GM23248 (cell line): ENCODE measurements around the gene DNAH7. TPM values are rescaled to one million over a fixed set of nuclear protein-coding genes. Genes with fewer than 3 reads are reported as not detected.

ENCODE experiments used
- DNase-seq: peaks from one replicate; pipeline ENCODE4 v3.0.0-alpha.2; 2015
- H2AFZ ChIP-seq: fragments of 200-600 bp; sonication (generic); 2 replicates; pipeline ENCODE4 v1.6.1; 2016; ENCODE audit warnings: antibody characterized with exemption
- H3F3A ChIP-seq: fragments of 200-600 bp; sonication (generic); 2 replicates; pipeline ENCODE4 v1.6.1; 2016; ENCODE audit warnings: mild to moderate bottlenecking, antibody characterized with exemption, mixed run types; ENCODE audit not compliant: insufficient read depth
- H3K27ac ChIP-seq: fragments of 200-600 bp; sonication (generic); 2 replicates; pipeline ENCODE4 v1.5.1; 2016; ENCODE audit warnings: mild to moderate bottlenecking
- H3K27me3 ChIP-seq: fragments of 200-600 bp; sonication (generic); replicated peaks from 2 replicates; pipeline ENCODE4 v1.6.1; 2016; ENCODE audit warnings: mild to moderate bottlenecking; ENCODE audit not compliant: insufficient read depth
- H3K36me3 ChIP-seq: fragments of 200-600 bp; sonication (generic); 2 replicates; pipeline ENCODE4 v1.6.1; 2016; ENCODE audit warnings: low read depth, mild to moderate bottlenecking
- H3K4me1 ChIP-seq: fragments of 200-600 bp; sonication (generic); 2 replicates; pipeline ENCODE4 v1.6.1; 2016; ENCODE audit warnings: mild to moderate bottlenecking; ENCODE audit not compliant: insufficient read depth
- H3K4me2 ChIP-seq: fragments of 200-600 bp; sonication (generic); one replicate; pipeline ENCODE4 v1.6.1; 2016; ENCODE audit warnings: mild to moderate bottlenecking; ENCODE audit not compliant: unreplicated experiment
- H3K4me3 ChIP-seq: fragments of 200-600 bp; sonication (generic); 2 replicates; pipeline ENCODE4 v1.5.1; 2016; ENCODE audit warnings: mild to moderate bottlenecking
- H3K79me2 ChIP-seq: fragments of 200-600 bp; sonication (generic); 2 replicates; pipeline ENCODE4 v1.6.1; 2016; ENCODE audit warnings: mild to moderate bottlenecking; ENCODE audit not compliant: insufficient read depth
- H3K9ac ChIP-seq: fragments of 200-600 bp; sonication (generic); 2 replicates; pipeline ENCODE4 v1.6.1; 2016; ENCODE audit warnings: mild to moderate bottlenecking
- H3K9me2 ChIP-seq: fragments of 200-600 bp; sonication (generic); 2 replicates; pipeline ENCODE4 v1.6.1; 2016; ENCODE audit warnings: mixed run types, mild to moderate bottlenecking, moderate library complexity; ENCODE audit not compliant: insufficient read depth
- H3K9me3 ChIP-seq: fragments of 200-600 bp; sonication (generic); one replicate; pipeline ENCODE4 v1.6.1; 2017; ENCODE audit warnings: low read depth
- H4K20me1 ChIP-seq: fragments of 200-600 bp; sonication (generic); 2 replicates; pipeline ENCODE4 v1.6.0; 2016; ENCODE audit not compliant: insufficient read depth
- EZH2 ChIP-seq: fragments of 200-600 bp; sonication (generic); IDR thresholded peaks from 2 replicates; pipeline ENCODE4 v1.6.1; 2018; ENCODE audit warnings: antibody characterized with exemption, mild to moderate bottlenecking; ENCODE audit not compliant: insufficient read depth, poor library complexity, severe bottlenecking
- EZH2phosphoT487 ChIP-seq: fragments of 200-600 bp; sonication (generic); IDR thresholded peaks from 2 replicates; pipeline ENCODE4 v1.6.1; 2018; ENCODE audit warnings: antibody characterized with exemption, moderate library complexity, mild to moderate bottlenecking, low read depth; ENCODE audit not compliant: insufficient read depth
- WGBS, 2 experiments: methylation state at CpG; one replicate each; pipeline ENCODE4 v1.1.6; 2015 to 2017; ENCODE audit warnings: low lambda C conversion rate in 2 of 2, low coverage in 1 of 2; ENCODE audit errors: missing lambda C conversion rate in 2 of 2; 5-methylcytosine and 5-hydroxymethylcytosine counted together
- in situ Hi-C: fragments of 300-500 bp; cut with MboI; formaldehyde crosslinking; loops from 2 replicates; pipeline ENCODE4 v1.15.0; 2020
- polyA plus RNA-seq: library from polyadenylated mRNA; unstranded; fragments of >200 nt; fragmentation: Nextera tagmentation; extraction: Ambion mirVana; gene quantifications from 2 replicates; pipeline ENCODE4 v1.2.1, GENCODE V29; 2016
- total RNA-seq: library from RNA; depleted of rRNA; stranded (reverse); fragments of >200 nt; shearing (Covaris generic); gene quantifications from 2 replicates; pipeline ENCODE4 v1.2.3, GENCODE V29; 2014

DNAH7 gene
- total and polyA plus RNA-seq, 2 experiments from 2014 or later = 0.40 to 0.43 TPM

DNA sequence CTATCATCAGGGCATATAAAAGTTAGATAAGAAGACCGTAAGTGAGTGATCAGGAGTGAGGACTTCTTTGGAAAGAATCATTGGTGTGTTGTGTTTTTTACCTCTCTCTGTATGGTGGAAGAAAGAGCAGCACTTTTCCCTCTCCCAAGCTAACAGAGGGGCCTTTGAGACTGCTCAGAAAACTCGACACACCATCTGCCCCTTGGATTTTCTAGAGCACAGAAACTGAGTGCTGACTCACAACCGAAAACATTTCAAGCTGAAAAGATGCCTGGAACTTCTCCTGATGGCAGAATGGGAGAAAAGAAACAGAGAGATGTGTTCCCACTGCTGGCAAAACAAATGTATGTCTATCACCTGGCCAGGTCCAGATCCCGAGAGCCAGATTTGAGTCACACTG, 156.6 kb downstream of the DNAH7 start:
- Histone ChIP-seq H3K9ac (no peak overlapping the region), H3K36me3 (no peaks in the 10 kb centered on the region), H3K4me2 (no peak overlapping the region), H2AFZ (no peak overlapping the region), H4K20me1 (no peaks in the 10 kb centered on the region), H3F3A (no peaks in the 10 kb centered on the region), H3K9me2 (no peaks in the 10 kb centered on the region), H3K4me3 (no peak overlapping the region), H3K9me3 (no peaks in the 10 kb centered on the region), H3K27me3 (no peaks in the 10 kb centered on the region), H3K27ac (no peak overlapping the region), H3K4me1 (no peaks in the 10 kb centered on the region), H3K79me2 (no peaks in the 10 kb centered on the region)
- TF ChIP-seq EZH2phosphoT487 (no peak), EZH2 (no peak)
- in situ Hi-C loops = no loop called here
- 64 to 66% methylated on average over 4 of the region's 4 CpGs for WGBS, 2 experiments
- DNase-seq = no peak

DNA sequence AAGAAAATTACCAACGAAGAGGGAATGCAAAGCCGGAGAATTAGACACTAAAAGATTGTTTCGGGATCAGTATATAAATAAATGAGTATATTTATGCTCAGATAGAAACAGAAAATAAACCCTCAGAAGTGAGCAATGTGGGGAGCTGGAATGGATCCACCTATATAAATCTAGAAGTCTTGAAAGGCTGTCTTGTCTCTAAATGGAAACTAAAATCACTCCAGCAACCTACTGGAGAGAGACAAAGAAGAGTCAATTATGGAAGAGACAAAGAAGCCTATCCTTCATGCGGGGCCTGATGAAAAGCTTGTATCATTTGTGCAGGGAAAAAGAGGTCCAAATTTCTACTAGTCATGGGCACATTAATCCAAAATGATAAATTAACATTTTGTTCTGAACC, 158.1 kb downstream of the DNAH7 start:
- no peaks in the 10 kb centered on the region for H3K27me3 ChIP-seq

DNA sequence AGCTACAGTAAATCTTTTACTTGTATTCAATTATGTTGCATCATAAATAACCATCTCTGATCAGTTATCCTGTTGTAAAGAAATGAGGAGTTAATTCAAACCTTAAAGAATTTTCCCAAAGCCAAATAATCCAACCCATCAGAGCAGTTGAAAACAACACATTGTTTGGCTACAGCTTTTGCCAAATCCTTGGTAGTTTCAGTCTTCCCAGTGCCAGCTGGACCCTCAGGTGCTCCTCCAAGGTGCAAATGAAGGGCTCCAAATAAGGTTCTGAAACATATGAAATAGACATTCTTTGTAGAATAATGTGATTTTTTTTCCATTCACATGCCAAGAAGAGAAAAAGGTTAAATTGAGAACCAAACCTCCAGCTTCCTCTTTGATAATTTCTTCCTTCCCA, 158.7 kb downstream of the DNAH7 start:
- no peak overlapping the region for H3K9ac ChIP-seq
- in situ Hi-C loops = no loop called here
- H3K27ac ChIP-seq = no peak overlapping the region
- H3K9me3 ChIP-seq = no peaks in the 10 kb centered on the region
- no peaks in the 10 kb centered on the region for H4K20me1 ChIP-seq
- no peaks in the 10 kb centered on the region for H3F3A ChIP-seq
- H3K4me1 ChIP-seq = no peaks in the 10 kb centered on the region
- H3K4me3 ChIP-seq = no peak overlapping the region
- no peaks in the 10 kb centered on the region for H3K36me3 ChIP-seq
- no peaks in the 10 kb centered on the region for H3K9me2 ChIP-seq
- H2AFZ ChIP-seq = no peak overlapping the region
- no peaks in the 10 kb centered on the region for H3K79me2 ChIP-seq
- H3K4me2 ChIP-seq = no peak overlapping the region
- TF ChIP-seq EZH2 = no peak
- TF ChIP-seq EZH2phosphoT487 = no peak
- H3K27me3 ChIP-seq = no peaks in the 10 kb centered on the region
- DNase-seq = no peak

More for the DNA sequence above, 158.1 kb downstream of the DNAH7 start:
- Histone ChIP-seq H3F3A (no peaks in the 10 kb centered on the region), H3K27ac (no peak overlapping the region), H3K4me1 (no peaks in the 10 kb centered on the region), H3K9ac (no peak overlapping the region), H3K79me2 (no peaks in the 10 kb centered on the region), H2AFZ (no peak overlapping the region), H3K4me2 (no peak overlapping the region), H3K9me3 (no peaks in the 10 kb centered on the region), H4K20me1 (no peaks in the 10 kb centered on the region), H3K36me3 (no peaks in the 10 kb centered on the region), H3K9me2 (no peaks in the 10 kb centered on the region), H3K4me3 (no peak overlapping the region)
- no peak for DNase-seq
- in situ Hi-C loops = no loop called here
- 61 to 76% methylated on average over 4 of the region's 4 CpGs for WGBS, 2 experiments
- TF ChIP-seq EZH2phosphoT487 (no peak), EZH2 (no peak)

DNA sequence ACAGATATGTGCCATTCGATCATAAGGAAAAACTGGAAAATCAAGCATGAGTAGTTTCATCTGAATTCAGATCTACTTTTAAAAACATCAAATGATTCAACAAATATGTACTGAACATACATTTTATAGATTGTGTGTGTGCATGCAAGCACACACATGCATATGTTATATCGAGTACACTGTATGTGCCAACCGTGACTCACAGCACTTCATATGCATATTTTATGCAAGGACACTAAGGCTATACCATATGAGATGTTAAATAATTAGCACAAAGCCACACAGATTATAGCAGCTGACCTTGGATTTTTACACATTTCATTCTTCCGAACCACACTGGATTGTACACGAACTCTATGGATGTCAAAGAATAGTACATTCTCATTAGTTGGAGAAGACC, 161.2 kb downstream of the DNAH7 start:
- TF ChIP-seq EZH2 = no peak
- TF ChIP-seq EZH2phosphoT487 = no peak
- in situ Hi-C loops = no loop called here
- Histone ChIP-seq H3K27me3 (no peaks in the 10 kb centered on the region), H3K36me3 (no peaks in the 10 kb centered on the region), H4K20me1 (no peaks in the 10 kb centered on the region), H3K27ac (no peak overlapping the region), H3K4me3 (no peak overlapping the region), H3F3A (no peaks in the 10 kb centered on the region), H2AFZ (no peak overlapping the region), H3K79me2 (no peaks in the 10 kb centered on the region), H3K4me1 (no peaks in the 10 kb centered on the region), H3K9me3 (no peaks in the 10 kb centered on the region), H3K4me2 (no peak overlapping the region), H3K9me2 (no peaks in the 10 kb centered on the region), H3K9ac (no peak overlapping the region)
- no peak for DNase-seq
- WGBS, 2 experiments = 94 to 96% methylated on average over 5 of the region's 5 CpGs

DNA sequence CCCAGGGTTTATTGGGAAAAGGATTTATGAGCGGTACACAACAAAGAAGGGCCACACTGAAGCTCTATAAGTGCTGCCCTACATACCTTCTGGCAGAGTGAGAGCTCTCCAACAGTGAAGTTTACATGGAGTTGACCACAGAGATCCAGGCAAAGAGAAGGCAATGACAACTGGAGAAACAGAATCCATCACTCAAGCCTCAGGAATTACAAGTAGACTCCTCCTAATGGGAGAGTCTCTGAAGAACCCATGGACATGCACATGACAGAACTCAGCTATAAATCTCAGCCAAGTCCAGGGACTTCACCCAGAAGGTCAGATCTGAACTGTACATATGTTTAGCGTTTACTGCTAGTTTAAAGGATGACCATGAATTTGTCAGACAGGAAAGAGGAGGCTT, 164.7 kb downstream of the DNAH7 start:
- Histone ChIP-seq H2AFZ (no peak overlapping the region), H3K79me2 (no peaks in the 10 kb centered on the region), H3K4me2 (no peak overlapping the region), H3K27me3 (no peaks in the 10 kb centered on the region), H4K20me1 (no peaks in the 10 kb centered on the region), H3K9ac (no peak overlapping the region), H3K4me1 (peaks cover 8% of the 10 kb centered on the region), H3K4me3 (no peak overlapping the region), H3F3A (peaks cover 8% of the 10 kb centered on the region; the same call in 1 of the 2 replicates), H3K9me3 (no peaks in the 10 kb centered on the region), H3K36me3 (no peaks in the 10 kb centered on the region), H3K27ac (no peak overlapping the region), H3K9me2 (no peaks in the 10 kb centered on the region)
- in situ Hi-C loops = no loop called here
- DNase-seq = no peak
- WGBS, 2 experiments = 82 to 86% methylated on average over 2 of the region's 2 CpGs
- TF ChIP-seq EZH2 (no peak), EZH2phosphoT487 (no peak)
